ENCODE results near the gene C19orf73.

The C19orf73 gene

DNA sequence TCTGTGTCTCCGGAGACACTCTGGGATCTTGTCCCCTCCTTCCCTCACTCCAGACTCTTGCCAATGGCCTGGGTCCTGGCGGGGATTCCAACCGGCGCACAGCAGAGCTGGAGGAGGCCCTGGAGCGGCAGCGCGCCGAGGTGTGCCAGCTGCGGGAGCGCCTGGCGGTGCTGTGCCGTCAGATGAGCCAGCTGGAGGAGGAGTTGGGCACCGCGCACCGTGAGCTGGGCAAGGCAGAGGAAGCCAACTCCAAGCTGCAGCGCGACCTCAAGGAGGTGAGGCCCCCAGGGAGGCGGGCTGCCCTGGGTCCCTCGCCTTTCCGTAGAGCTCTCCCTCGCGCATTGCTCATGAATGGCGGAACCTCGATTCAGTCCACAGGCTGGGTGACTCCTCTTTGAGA is 11.4 kb upstream of the C19orf73 start:
- Histone ChIP-seq H3K79me1 (ENCODE audit: low read length) (peaks cover 3% of the 10 kb centered on the region), H2BK5ac (ENCODE audit: low read depth, low read length, poor library complexity) (no peak overlapping the region), H4K91ac (ENCODE audit: low read depth, low read length) (no peak overlapping the region), H3K9me3 (ENCODE audit: insufficient read depth, low read depth, low read length) (peaks cover 13% of the 10 kb centered on the region), H2AK5ac (ENCODE audit: low read length) (no peak overlapping the region), H4K8ac (ENCODE audit: low read depth, low read length) (no peak overlapping the region), H2AFZ (ENCODE audit: insufficient read depth, low read length, poor library complexity) (no peak overlapping the region), H3K4me2 (ENCODE audit: low read length) (no peak overlapping the region), H2BK12ac (ENCODE audit: low read length) (no peak overlapping the region), H2BK120ac (ENCODE audit: insufficient read depth, low read length, poor library complexity) (no peak overlapping the region), H3K4me1 (ENCODE audit: control insufficient read depth in 1 of 2, insufficient read depth in 2 of 2, low read length in 2 of 2) (peaks cover 6 to 10% of the 10 kb centered on the region in 2 experiments), H4K12ac (ENCODE audit: low read depth, low read length) (no peak overlapping the region), H3K27ac (ENCODE audit: low read depth, low read length) (no peak overlapping the region), H3K4ac (ENCODE audit: low read depth, low read length) (no peak overlapping the region), H3K23ac (ENCODE audit: low read length) (no peak overlapping the region), H3K18ac (ENCODE audit: low read length) (no peak overlapping the region), H3K36me3 (ENCODE audit: control insufficient read depth in 1 of 2, insufficient read depth in 2 of 2, low read length in 2 of 2) (no peaks in the 10 kb centered on the region), H3K27me3 (ENCODE audit: insufficient read depth, low read length) (no peaks in the 10 kb centered on the region), H3K79me2 (ENCODE audit: control insufficient read depth, insufficient read depth, low read length, poor library complexity) (peaks cover 2% of the 10 kb centered on the region), H3K14ac (ENCODE audit: low read length) (no peak overlapping the region), H3K4me3 (ENCODE audit: low read depth, low read length) (peak overlapping the region; percentile 29), H3K9ac (ENCODE audit: low read length) (no peak overlapping the region)
- no CpG with 5 or more reads among the region's 24 CpGs for WGBS (ENCODE audit: extremely low coverage, insufficient coverage, insufficient read length)
- no peak for DNase-seq

DNA sequence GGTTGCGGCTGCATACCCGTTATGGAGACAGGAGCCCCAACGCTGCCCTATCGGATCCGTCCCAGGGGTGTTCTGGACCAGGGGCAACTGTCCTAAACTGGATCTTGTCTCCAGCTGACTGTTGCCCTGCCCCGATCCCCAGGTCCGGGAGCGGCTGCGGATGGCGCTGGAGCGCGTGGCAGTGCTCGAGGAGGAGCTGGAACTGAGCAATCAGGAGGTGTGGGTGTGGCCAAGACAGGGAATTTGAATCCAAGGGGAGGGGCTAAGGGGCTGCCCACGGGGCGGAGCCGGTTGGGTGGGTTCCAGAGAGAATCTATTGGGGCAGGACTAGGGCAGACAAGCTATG is 10.3 kb upstream of the C19orf73 start:
- H2BK5ac ChIP-seq (ENCODE audit: low read depth, low read length, poor library complexity), result no peak overlapping the region
- no peak overlapping the region for H2BK120ac ChIP-seq (ENCODE audit: insufficient read depth, low read length, poor library complexity)
- peak in 1 of 2 donors; percentile 31 for DNase-seq
- no peak overlapping the region for H3K4me3 ChIP-seq (ENCODE audit: low read depth, low read length)
- no peak overlapping the region for H4K8ac ChIP-seq (ENCODE audit: low read depth, low read length)
- H3K36me3 ChIP-seq (ENCODE audit: control insufficient read depth in 1 of 2, insufficient read depth in 2 of 2, low read length in 2 of 2), result no peaks in the 10 kb centered on the region
- WGBS (ENCODE audit: extremely low coverage, insufficient coverage, insufficient read length), result no CpG with 5 or more reads among the region's 16 CpGs
- peaks cover 13% of the 10 kb centered on the region for H3K9me3 ChIP-seq (ENCODE audit: insufficient read depth, low read depth, low read length)
- no peak overlapping the region for H3K9ac ChIP-seq (ENCODE audit: low read length)
- no peak overlapping the region for H4K91ac ChIP-seq (ENCODE audit: low read depth, low read length)
- no peak overlapping the region for H2AK5ac ChIP-seq (ENCODE audit: low read length)
- no peak overlapping the region for H3K23ac ChIP-seq (ENCODE audit: low read length)
- H2BK12ac ChIP-seq (ENCODE audit: low read length), result no peak overlapping the region
- H4K12ac ChIP-seq (ENCODE audit: low read depth, low read length), result no peak overlapping the region
- no peak overlapping the region for H3K4me2 ChIP-seq (ENCODE audit: low read length)
- H3K4ac ChIP-seq (ENCODE audit: low read depth, low read length), result no peak overlapping the region
- no peaks in the 10 kb centered on the region for H3K27me3 ChIP-seq (ENCODE audit: insufficient read depth, low read length)
- no peak overlapping the region for H3K27ac ChIP-seq (ENCODE audit: low read depth, low read length)
- peaks cover 3% of the 10 kb centered on the region for H3K79me1 ChIP-seq (ENCODE audit: low read length)
- H3K79me2 ChIP-seq (ENCODE audit: control insufficient read depth, insufficient read depth, low read length, poor library complexity), result peaks cover 2% of the 10 kb centered on the region
- H3K14ac ChIP-seq (ENCODE audit: low read length), result no peak overlapping the region
- no peak overlapping the region for H2AFZ ChIP-seq (ENCODE audit: insufficient read depth, low read length, poor library complexity)
- peaks cover 9 to 16% of the 10 kb centered on the region in 2 experiments for H3K4me1 ChIP-seq (ENCODE audit: control insufficient read depth in 1 of 2, insufficient read depth in 2 of 2, low read length in 2 of 2)
- H3K18ac ChIP-seq (ENCODE audit: low read length), result no peak overlapping the region

DNA sequence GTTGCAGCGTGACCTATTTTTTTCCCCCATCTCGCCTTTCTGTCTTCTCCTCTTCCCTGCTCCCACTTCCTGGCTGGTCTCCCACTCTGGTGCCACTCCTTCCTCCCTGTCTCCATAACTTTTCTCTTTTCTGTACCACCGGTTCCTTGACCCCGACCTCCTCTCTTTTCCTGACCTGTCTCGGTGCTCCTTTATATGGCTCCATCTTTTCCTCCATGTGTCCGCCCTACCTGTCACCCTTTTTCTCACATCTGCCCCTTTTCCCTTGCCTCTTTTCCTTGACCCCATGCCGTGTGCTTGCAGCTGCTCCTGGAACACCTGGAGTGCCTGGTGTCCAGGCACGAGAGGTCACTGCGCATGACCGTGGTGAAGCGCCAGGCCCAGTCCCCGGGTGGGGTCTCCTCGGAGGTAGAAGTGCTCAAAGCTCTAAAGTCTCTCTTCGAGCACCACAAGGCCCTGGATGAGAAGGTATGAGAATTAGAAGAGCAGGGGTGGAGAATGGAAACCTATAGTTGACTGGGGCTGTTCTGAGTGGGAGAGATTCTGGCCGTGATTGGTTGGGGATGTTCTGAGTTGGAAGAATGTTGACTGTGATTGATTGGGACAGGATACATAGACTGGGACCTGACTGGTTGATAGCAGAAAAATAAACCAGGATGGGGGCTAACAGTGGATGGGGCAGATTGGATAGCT is 9.7 kb upstream of the C19orf73 start:
- Histone ChIP-seq H2BK5ac (ENCODE audit: low read depth, low read length, poor library complexity) (no peak overlapping the region), H4K91ac (ENCODE audit: low read depth, low read length) (no peak overlapping the region), H3K9ac (ENCODE audit: low read length) (no peak overlapping the region), H3K79me2 (ENCODE audit: control insufficient read depth, insufficient read depth, low read length, poor library complexity) (peaks cover 2% of the 10 kb centered on the region), H3K23ac (ENCODE audit: low read length) (no peak overlapping the region), H2BK12ac (ENCODE audit: low read length) (no peak overlapping the region), H2AFZ (ENCODE audit: insufficient read depth, low read length, poor library complexity) (no peak overlapping the region), H3K4ac (ENCODE audit: low read depth, low read length) (no peak overlapping the region), H3K27me3 (ENCODE audit: insufficient read depth, low read length) (no peaks in the 10 kb centered on the region), H3K9me3 (ENCODE audit: insufficient read depth, low read depth, low read length) (peaks cover 12% of the 10 kb centered on the region), H4K12ac (ENCODE audit: low read depth, low read length) (no peak overlapping the region), H3K4me3 (ENCODE audit: low read depth, low read length) (no peak overlapping the region), H3K36me3 (ENCODE audit: control insufficient read depth in 1 of 2, insufficient read depth in 2 of 2, low read length in 2 of 2) (no peaks in the 10 kb centered on the region), H3K14ac (ENCODE audit: low read length) (no peak overlapping the region), H2BK120ac (ENCODE audit: insufficient read depth, low read length, poor library complexity) (no peak overlapping the region), H3K4me2 (ENCODE audit: low read length) (no peak overlapping the region), H3K27ac (ENCODE audit: low read depth, low read length) (no peak overlapping the region), H3K18ac (ENCODE audit: low read length) (no peak overlapping the region), H4K8ac (ENCODE audit: low read depth, low read length) (no peak overlapping the region), H3K79me1 (ENCODE audit: low read length) (peaks cover 3% of the 10 kb centered on the region), H3K4me1 (ENCODE audit: control insufficient read depth in 1 of 2, insufficient read depth in 2 of 2, low read length in 2 of 2) (peaks cover 9 to 16% of the 10 kb centered on the region in 2 experiments), H2AK5ac (ENCODE audit: low read length) (no peak overlapping the region)
- WGBS (ENCODE audit: extremely low coverage, insufficient coverage, insufficient read length), result no CpG with 5 or more reads among the region's 15 CpGs
- DNase-seq, result no peak

- Histone ChIP-seq H4K12ac (ENCODE audit: low read depth, low read length) (peak overlapping the region; percentile 26), H3K4me2 (ENCODE audit: low read length) (peak overlapping the region; percentile 58)
- WGBS (ENCODE audit: extremely low coverage, insufficient coverage, insufficient read length), result no CpG with 5 or more reads among the region's 63 CpGs
These were observed 9.0 kb upstream of the C19orf73 start for GRCh38 chr19:49127674-49128544.

More at GRCh38 chr19:49127674-49128544, 9.0 kb upstream of the C19orf73 start:
- Histone ChIP-seq H2AK5ac (ENCODE audit: low read length) (no peak overlapping the region), H2BK5ac (ENCODE audit: low read depth, low read length, poor library complexity) (no peak overlapping the region), H2BK12ac (ENCODE audit: low read length) (no peak overlapping the region), H3K4me1 (ENCODE audit: control insufficient read depth in 1 of 2, insufficient read depth in 2 of 2, low read length in 2 of 2) (peaks cover 9 to 16% of the 10 kb centered on the region in 2 experiments), H3K79me2 (ENCODE audit: control insufficient read depth, insufficient read depth, low read length, poor library complexity) (peaks cover 2% of the 10 kb centered on the region), H3K27me3 (ENCODE audit: insufficient read depth, low read length) (no peaks in the 10 kb centered on the region), H3K14ac (ENCODE audit: low read length) (peak overlapping the region; percentile 23), H2BK120ac (ENCODE audit: insufficient read depth, low read length, poor library complexity) (peak overlapping the region; percentile 9), H3K79me1 (ENCODE audit: low read length) (peaks cover 3% of the 10 kb centered on the region), H3K27ac (ENCODE audit: low read depth, low read length) (no peak overlapping the region), H3K18ac (ENCODE audit: low read length) (no peak overlapping the region), H2AFZ (ENCODE audit: insufficient read depth, low read length, poor library complexity) (peak overlapping the region; percentile 70), H3K4ac (ENCODE audit: low read depth, low read length) (no peak overlapping the region), H4K91ac (ENCODE audit: low read depth, low read length) (peak overlapping the region; percentile 27), H3K4me3 (ENCODE audit: low read depth, low read length) (peak overlapping the region; percentile 63), H3K36me3 (ENCODE audit: control insufficient read depth in 1 of 2, insufficient read depth in 2 of 2, low read length in 2 of 2) (no peaks in the 10 kb centered on the region), H4K8ac (ENCODE audit: low read depth, low read length) (peak overlapping the region; percentile 80), H3K9ac (ENCODE audit: low read length) (no peak overlapping the region), H3K23ac (ENCODE audit: low read length) (no peak overlapping the region), H3K9me3 (ENCODE audit: insufficient read depth, low read depth, low read length) (peaks cover 9% of the 10 kb centered on the region)
- DNase-seq, result peak; percentile 96 to 99
